ENCODE data around the gene USP9Y.

DNA sequence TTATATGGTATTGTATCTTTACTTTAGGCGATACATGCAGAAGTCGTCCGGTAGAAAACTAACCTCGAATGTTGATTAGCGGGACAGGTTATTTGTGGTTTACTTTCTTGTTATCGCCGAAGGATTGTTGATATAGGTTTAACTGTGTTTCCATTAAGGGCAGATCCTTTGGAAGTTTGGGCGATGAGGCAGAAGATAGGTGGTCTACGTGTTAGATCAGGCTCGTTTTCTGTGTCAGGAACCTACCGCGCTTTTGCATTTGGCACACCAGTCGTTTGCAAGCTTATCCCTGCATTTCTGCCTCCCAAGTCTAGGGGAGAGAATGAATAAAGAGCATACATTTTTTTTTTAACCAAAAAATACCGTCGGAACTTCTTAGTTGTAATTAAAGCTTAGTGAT lies 204.9 kb downstream of the USP9Y start:
- no peak for TF ChIP-seq EZH2 (IDR thresholded peaks at IDR 0.05; ENCODE audit: insufficient read depth, poor library complexity, severe bottlenecking)
- TF ChIP-seq EZH2phosphoT487 (IDR thresholded peaks at IDR 0.05; ENCODE audit: insufficient read depth, low read depth) = no peak
